SK-N-SH (cell line): ENCODE results near the gene LAMB1. TPM values are rescaled to one million over a fixed set of nuclear protein-coding genes. Genes with fewer than 3 reads are reported as not detected.

Experiments
- CTCF ChIA-PET: fragments of 300-600, 350-600 bp; formaldehyde crosslinking; extraction: SDS; loops from one replicate; lab custom pipeline; 2021; lab: Yijun Ruan, JAX
- POLR2A ChIA-PET: fragments of 350-600 bp; sonication (Branson Sonifier 250); formaldehyde crosslinking; extraction: SDS; loops from one replicate; lab custom pipeline; 2020; ENCODE audit warnings: antibody characterized with exemption, inconsistent platforms; lab: Yijun Ruan, JAX
- DNase-seq: peaks from one replicate; pipeline ENCODE4 v3.0.0; 2012
- H2AFZ ChIP-seq: fragments of 200-600 bp; sonication (generic); 2 replicates; pipeline ENCODE4 v1.8.1; 2016; ENCODE audit warnings: antibody characterized with exemption, mild to moderate bottlenecking, low read depth
- H3F3A ChIP-seq: fragments of 200-600 bp; sonication (generic); replicated peaks from 2 replicates; pipeline ENCODE3; 2016; ENCODE audit warnings: antibody characterized with exemption, mild to moderate bottlenecking; ENCODE audit not compliant: insufficient read depth
- H3K27ac ChIP-seq, 2 experiments: fragments of 200-500 bp in 1 of 2; fragments of 200-600 bp in 1 of 2; sonication (Bioruptor generic) in 1 of 2; sonication (generic), shearing (Covaris generic) in 1 of 2; 2 replicates each; pipeline versions ENCODE4 v1.5.1 to v1.6.1; 2014 to 2016; ENCODE audit warnings: low read depth in 2 of 2, inconsistent platforms in 1 of 2, low read length in 1 of 2, mild to moderate bottlenecking in 1 of 2, mixed read lengths in 1 of 2
- H3K27me3 ChIP-seq: fragments of 200-600 bp; sonication (generic), shearing (Covaris generic); 2 replicates; pipeline ENCODE4 v1.6.1; 2016; ENCODE audit warnings: mixed run types; ENCODE audit not compliant: insufficient read depth
- H3K36me3 ChIP-seq, 2 experiments: fragments of 200-500 bp in 1 of 2; fragments of 200-600 bp in 1 of 2; sonication (Bioruptor generic) in 1 of 2; sonication (generic) in 1 of 2; replicated peaks in 1 of 2; 2 replicates each; pipeline versions ENCODE3 to v1.5.1; 2014 to 2016; ENCODE audit warnings: low read length in 1 of 2, mild to moderate bottlenecking in 1 of 2; ENCODE audit not compliant: insufficient read depth in 2 of 2, control insufficient read depth in 1 of 2
- H3K4me1 ChIP-seq, 2 experiments: fragments of 200-500 bp in 1 of 2; fragments of 200-600 bp in 1 of 2; sonication (Bioruptor generic) in 1 of 2; sonication (generic), shearing (Covaris generic) in 1 of 2; 2 replicates each; pipeline versions ENCODE4 v1.5.1 to v1.6.1; 2014 to 2016; ENCODE audit warnings: low read depth in 1 of 2, low read length in 1 of 2, mixed run types in 1 of 2; ENCODE audit not compliant: insufficient read depth in 2 of 2, control insufficient read depth in 1 of 2
- H3K4me2 ChIP-seq: fragments of 200-600 bp; sonication (generic), shearing (Covaris generic); 2 replicates; pipeline ENCODE4 v1.6.1; 2017; ENCODE audit warnings: mixed run types
- H3K4me3 ChIP-seq, 2 experiments: fragments of 200-500 bp in 1 of 2; fragments of 200-600 bp in 1 of 2; sonication (Bioruptor generic) in 1 of 2; sonication (generic), shearing (Covaris generic) in 1 of 2; 2 replicates each; pipeline versions ENCODE4 v1.5.1 to v1.8.1; 2014 to 2016; ENCODE audit warnings: low read depth in 2 of 2, inconsistent platforms in 1 of 2, low read length in 1 of 2, mild to moderate bottlenecking in 1 of 2, mixed read lengths in 1 of 2, moderate library complexity in 1 of 2
- H3K79me2 ChIP-seq: fragments of 200-600 bp; sonication (generic); 2 replicates; pipeline ENCODE4 v1.8.1; 2017; ENCODE audit warnings: mild to moderate bottlenecking; ENCODE audit not compliant: insufficient read depth
- H3K9ac ChIP-seq: fragments of 200-600 bp; sonication (generic); 2 replicates; pipeline ENCODE4 v1.6.1; 2017; ENCODE audit warnings: mixed run types
- H3K9me2 ChIP-seq: fragments of 200-600 bp; sonication (generic); 2 replicates; pipeline ENCODE4 v1.6.1; 2017; ENCODE audit warnings: mixed run types
- H3K9me3 ChIP-seq: fragments of 200-600 bp; sonication (generic); 2 replicates; pipeline ENCODE4 v1.6.1; 2017; ENCODE audit warnings: mixed run types, mild to moderate bottlenecking, moderate library complexity
- H4K20me1 ChIP-seq: fragments of 200-600 bp; sonication (generic); 2 replicates; pipeline ENCODE4 v1.6.1; 2017; ENCODE audit warnings: mild to moderate bottlenecking, mixed run types; ENCODE audit not compliant: insufficient read depth
- CHD2 ChIP-seq: fragments of 150-350 bp; IDR thresholded peaks from 2 replicates; pipeline ENCODE4 v1.6.1; 2018; ENCODE audit warnings: low read length; ENCODE audit not compliant: partially characterized antibody
- CTCF ChIP-seq: fragments of 200-600 bp; sonication (generic); IDR thresholded peaks from 2 replicates; pipeline ENCODE4 v1.6.1; 2017; ENCODE audit warnings: antibody characterized with exemption, mild to moderate bottlenecking, moderate library complexity
- ELF1 ChIP-seq: IDR thresholded peaks from 2 replicates; pipeline ENCODE4 v1.4.0; 2012
- EP300 ChIP-seq, 2 experiments: IDR thresholded peaks; 2 replicates each; pipeline versions ENCODE4 v1.4.0 to v1.6.1; 2012; ENCODE audit warnings: borderline replicate concordance in 1 of 2, low read depth in 1 of 2, low read length in 1 of 2
- EZH2phosphoT487 ChIP-seq: fragments of 200-600 bp; sonication (generic); IDR thresholded peaks from 2 replicates; pipeline ENCODE4 v1.6.1; 2017; ENCODE audit warnings: low read depth, mixed run types, mild to moderate bottlenecking, antibody characterized with exemption, moderate library complexity, borderline replicate concordance
- FOXM1 ChIP-seq: IDR thresholded peaks from 2 replicates; pipeline ENCODE4 v1.4.0; 2012; ENCODE audit warnings: low read depth, mild to moderate bottlenecking
- GABPA ChIP-seq: IDR thresholded peaks from 2 replicates; pipeline ENCODE4 v1.4.0; 2012; ENCODE audit warnings: low read depth, mild to moderate bottlenecking
- GATA2 ChIP-seq: sonication (generic); formaldehyde crosslinking; IDR thresholded peaks from 2 replicates; pipeline ENCODE4 v1.5.0; 2020; ENCODE audit warnings: mild to moderate bottlenecking, missing genetic modification reagents
- IRF3 ChIP-seq: fragments of 150-350 bp; IDR thresholded peaks from 2 replicates; pipeline ENCODE4 v1.6.1; 2016; ENCODE audit warnings: mild to moderate bottlenecking, low read depth, low read length
- NFIC ChIP-seq: IDR thresholded peaks from 2 replicates; pipeline ENCODE4 v1.4.0; 2012; ENCODE audit warnings: borderline replicate concordance
- NRF1 ChIP-seq: IDR thresholded peaks from 2 replicates; pipeline ENCODE4 v1.6.1; 2012; ENCODE audit warnings: low read depth, mild to moderate bottlenecking, low read length
- POLR2AphosphoS5 ChIP-seq: IDR thresholded peaks from 2 replicates; pipeline ENCODE4 v1.6.1; 2012; ENCODE audit warnings: low read depth, low read length
- REST ChIP-seq: IDR thresholded peaks from 2 replicates; pipeline ENCODE4 v1.6.1; 2012; ENCODE audit warnings: mild to moderate bottlenecking, low read depth, low read length, moderate library complexity
- SIN3A ChIP-seq: IDR thresholded peaks from 2 replicates; pipeline ENCODE4 v1.6.1; 2012; ENCODE audit warnings: low read depth, mild to moderate bottlenecking, low read length, moderate library complexity, borderline replicate concordance
- TAF1 ChIP-seq: IDR thresholded peaks from 2 replicates; pipeline ENCODE4 v1.6.1; 2012; ENCODE audit warnings: low read depth, mild to moderate bottlenecking, low read length, moderate library complexity, borderline replicate concordance
- TCF12 ChIP-seq: IDR thresholded peaks from 2 replicates; pipeline ENCODE4 v1.4.0; 2012
- TEAD4 ChIP-seq: IDR thresholded peaks from 2 replicates; pipeline ENCODE4 v1.4.0; 2012; ENCODE audit warnings: mild to moderate bottlenecking, borderline replicate concordance; ENCODE audit not compliant: insufficient read depth
- YY1 ChIP-seq: IDR thresholded peaks from 2 replicates; pipeline ENCODE4 v1.4.0; 2012; ENCODE audit warnings: low read depth, mild to moderate bottlenecking
- WGBS: methylation state at CpG from one replicate; pipeline ENCODE4 v1.1.6; 2017; ENCODE audit warnings: low lambda C conversion rate; 5-methylcytosine and 5-hydroxymethylcytosine counted together
- polyA plus RNA-seq, 3 experiments: library from polyadenylated mRNA; depleted of rRNA; stranded (reverse); fragments of >200 nt; gene quantifications; 2 replicates each; pipeline ENCODE4 v1.2.3, GENCODE V29; 2012
- TF ChIP-seq, protein P1 (sequence below): IDR thresholded peaks from 2 replicates; pipeline ENCODE4 v1.4.0; 2012; ENCODE audit warnings: low read depth, borderline replicate concordance

Gene LAMB1
- polyA plus RNA-seq, 1 of the 3 experiments (the other 2 are of a cell fraction), result 435 TPM

DNA sequence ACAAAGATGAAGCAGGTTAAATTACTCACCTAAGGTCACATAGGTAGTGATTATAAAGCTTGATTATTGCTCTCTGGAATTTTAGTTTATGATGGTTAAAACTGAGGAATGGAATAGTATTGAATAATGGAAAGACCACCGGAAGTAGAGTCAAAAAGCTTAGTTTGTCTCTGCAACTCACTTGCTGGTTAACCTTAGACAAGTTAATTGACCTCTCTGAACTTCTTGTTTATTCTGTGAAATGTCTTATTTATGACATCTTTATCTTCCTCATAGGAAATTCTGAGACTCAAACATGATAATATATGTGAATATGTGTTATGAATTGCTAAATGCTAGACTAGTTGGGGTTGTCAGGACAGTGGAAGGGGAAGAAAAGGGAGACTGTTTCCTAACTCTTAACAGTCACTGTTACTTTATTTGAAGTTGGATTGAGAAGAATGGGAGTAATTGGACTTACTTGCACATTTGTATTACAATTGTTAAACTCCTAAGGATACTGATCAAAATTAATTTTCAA, 102.4 kb downstream of the LAMB1 start:
- Histone ChIP-seq H3F3A (peaks cover 17% of the 10 kb centered on the region), H3K79me2 (peaks cover 91% of the 10 kb centered on the region), H3K4me2 (no peak overlapping the region), H3K4me3 (no peak overlapping the region), H3K9me2 (no peaks in the 10 kb centered on the region), H3K9ac (no peak overlapping the region), H3K4me1 (peaks cover 0 to 5% of the 10 kb centered on the region in 2 experiments; a peak in 2 of 4 replicates), H2AFZ (no peak overlapping the region), H3K27ac (no peak overlapping the region), H3K9me3 (no peaks in the 10 kb centered on the region), H3K36me3 (peaks cover 61 to 74% of the 10 kb centered on the region in 2 experiments)
- ChIA-PET POLR2A (no interaction called here), CTCF (interaction anchor here (0.9 to 2.6 kb wide), 5 partner anchors 8 to 245 kb away, joined by 3 to 8 read pairs (median 5); partner anchors contain the start of gene LAMB4)
- 98% methylated on average over 1 of the region's 1 CpG for WGBS
- DNase-seq, result no peak
- TF ChIP-seq FOXM1 (no peak), POLR2AphosphoS5 (no peak), GABPA (no peak), CHD2 (no peak), NFIC (no peak), ELF1 (no peak), YY1 (no peak), EZH2phosphoT487 (no peak)
- TF ChIP-seq, protein P1, sequence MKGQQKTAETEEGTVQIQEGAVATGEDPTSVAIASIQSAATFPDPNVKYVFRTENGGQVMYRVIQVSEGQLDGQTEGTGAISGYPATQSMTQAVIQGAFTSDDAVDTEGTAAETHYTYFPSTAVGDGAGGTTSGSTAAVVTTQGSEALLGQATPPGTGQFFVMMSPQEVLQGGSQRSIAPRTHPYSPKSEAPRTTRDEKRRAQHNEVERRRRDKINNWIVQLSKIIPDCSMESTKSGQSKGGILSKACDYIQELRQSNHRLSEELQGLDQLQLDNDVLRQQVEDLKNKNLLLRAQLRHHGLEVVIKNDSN, result no peak
- TF ChIP-seq, all 33 proteins: peak for 0
- Histone ChIP-seq H3K27me3 (no peaks in the 10 kb centered on the region), H4K20me1 (peaks cover 39% of the 10 kb centered on the region)

- Histone ChIP-seq H3K4me3 (no peak overlapping the region), H3K4me1 (peaks cover 0 to 7% of the 10 kb centered on the region in 2 experiments; a peak in 2 of 4 replicates), H3K9ac (no peak overlapping the region), H3K27ac (no peak overlapping the region), H4K20me1 (peaks cover 43% of the 10 kb centered on the region), H3K9me2 (no peaks in the 10 kb centered on the region), H3K36me3 (peaks cover 61 to 74% of the 10 kb centered on the region in 2 experiments), H3K4me2 (no peak overlapping the region), H3K27me3 (no peaks in the 10 kb centered on the region), H3K9me3 (no peaks in the 10 kb centered on the region), H3F3A (peaks cover 15% of the 10 kb centered on the region), H3K79me2 (peaks cover 98% of the 10 kb centered on the region), H2AFZ (no peak overlapping the region)
- DNase-seq, result no peak
- POLR2A ChIA-PET, result no interaction called here
- WGBS, result 95% methylated on average over 2 of the region's 2 CpGs
- CTCF ChIA-PET, result interaction anchor here (1.0 to 2.6 kb wide), 3 partner anchors 10 to 247 kb away, joined by 3 to 8 read pairs (median 6); no protein-coding TSS in a partner anchor
- TF ChIP-seq EZH2phosphoT487, result no peak
- no peak for TF ChIP-seq IRF3
- TF ChIP-seq TAF1, result no peak
- TF ChIP-seq TCF12, result no peak
- no peak for TF ChIP-seq CHD2
- no peak for TF ChIP-seq TEAD4
- TF ChIP-seq REST, result no peak
- TF ChIP-seq GABPA, result no peak
- TF ChIP-seq EP300 (IDR thresholded peaks at IDR 0.05; ENCODE audit: borderline replicate concordance in 1 of 2, low read depth in 1 of 2, low read length in 1 of 2), result no peak
- TF ChIP-seq NRF1, result no peak
- no peak for TF ChIP-seq SIN3A
- TF ChIP-seq FOXM1, result no peak
- TF ChIP-seq CTCF, result no peak
- TF ChIP-seq GATA2 (CRISPR knock-in tag), result no peak
- no peak for TF ChIP-seq ELF1
These were observed 103.9 kb downstream of the LAMB1 start for GRCh38 chr7:107898997-107899594.
